HepG2 (cell line): ENCODE results near the gene TMEM129. TPM values are rescaled to one million over a fixed set of nuclear protein-coding genes. Genes with fewer than 3 reads are reported as not detected.

Experiments used
- FOSL2 ChIP-seq: sonication (generic); formaldehyde crosslinking; IDR thresholded peaks from 2 replicates; pipeline ENCODE4 v1.4.0; 2020; ENCODE audit warnings: missing genetic modification reagents
- HOXA5 ChIP-seq: sonication (generic); formaldehyde crosslinking; IDR thresholded peaks from 2 replicates; pipeline ENCODE4 v1.4.0; 2020; ENCODE audit warnings: missing genetic modification reagents
- IRX3 ChIP-seq: sonication (generic); formaldehyde crosslinking; IDR thresholded peaks from 2 replicates; pipeline ENCODE4 v1.8.1; 2023; ENCODE audit warnings: mild to moderate bottlenecking, low read depth, missing genetic modification reagents, borderline replicate concordance
- KLF16 ChIP-seq, 2 experiments: sonication (generic) in 1 of 2; formaldehyde crosslinking in 1 of 2; IDR thresholded peaks; 2 replicates each; pipeline versions ENCODE4 v1.6.1 to v1.8.0; 2016 to 2023; ENCODE audit warnings: missing genetic modification reagents in 2 of 2, missing compliant biosample characterization in 1 of 2
- NCOA1 ChIP-seq: sonication (generic); formaldehyde crosslinking; IDR thresholded peaks from 2 replicates; pipeline ENCODE4 v1.9.0; 2021; ENCODE audit warnings: missing genetic modification reagents
- PRDM4 ChIP-seq: sonication (generic); formaldehyde crosslinking; IDR thresholded peaks from 2 replicates; pipeline ENCODE4 v1.9.0; 2021; ENCODE audit warnings: missing genetic modification reagents, borderline replicate concordance
- SOX5 ChIP-seq: IDR thresholded peaks from 2 replicates; pipeline ENCODE4 v1.6.1; 2016; ENCODE audit warnings: borderline replicate concordance
- ZFP1 ChIP-seq: IDR thresholded peaks from 2 replicates; pipeline ENCODE4 v1.6.1; 2016
- ZNF775 ChIP-seq: sonication (generic); formaldehyde crosslinking; IDR thresholded peaks from 2 replicates; pipeline ENCODE4 v1.4.0; 2020; ENCODE audit warnings: missing genetic modification reagents, mild to moderate bottlenecking, moderate library complexity, borderline replicate concordance
- polyA plus RNA-seq, 8 experiments: library from polyadenylated mRNA; depleted of rRNA in 3 of 8; stranded (reverse) in 7 of 8; unstranded in 1 of 8; fragments of >200 nt; fragmentation: Illumina TruSeq in 4 of 8; extraction: Trizol in 4 of 8; gene quantifications; 2 replicates each; pipeline versions ENCODE4 v1.2.1 to v1.2.3, GENCODE V29; 2011 to 2016; ENCODE audit warnings: low read depth in 4 of 8, missing spikeins in 1 of 8, mixed read lengths in 1 of 8; ENCODE audit not compliant: insufficient read depth in 1 of 8
- total RNA-seq, 5 experiments: library from RNA; depleted of rRNA; stranded (reverse); fragments of >200 nt; fragmentation: Illumina TruSeq; extraction: Trizol; gene quantifications; 2 replicates each; pipeline ENCODE4 v1.2.3, GENCODE V29; 2016; ENCODE audit warnings: low read depth in 1 of 5
- TF ChIP-seq, protein P1 (sequence below): sonication (generic); formaldehyde crosslinking; IDR thresholded peaks from 2 replicates; pipeline ENCODE4 v1.8.1; 2023; ENCODE audit warnings: mild to moderate bottlenecking, inconsistent platforms, moderate library complexity, missing genetic modification reagents, borderline replicate concordance
- TF ChIP-seq, protein P2 (sequence below), 2 experiments: sonication (generic) in 1 of 2; formaldehyde crosslinking in 1 of 2; IDR thresholded peaks; 2 replicates each; pipeline versions ENCODE4 v1.4.0 to v1.6.1; 2018 to 2020; ENCODE audit warnings: missing genetic modification reagents in 2 of 2, borderline replicate concordance in 1 of 2, low read depth in 1 of 2, mild to moderate bottlenecking in 1 of 2, missing biosample characterization in 1 of 2
- TF ChIP-seq, protein P3 (sequence below): sonication (generic); formaldehyde crosslinking; IDR thresholded peaks from 2 replicates; pipeline ENCODE4 v1.5.0; 2020; ENCODE audit warnings: mild to moderate bottlenecking, missing genetic modification reagents, borderline replicate concordance

TMEM129 gene
- total and polyA plus RNA-seq, 2 of the 13 experiments (the other 11 are each of a cell fraction or from before 2014, with no cell fraction given) = 19.0 to 25.8 TPM

DNA sequence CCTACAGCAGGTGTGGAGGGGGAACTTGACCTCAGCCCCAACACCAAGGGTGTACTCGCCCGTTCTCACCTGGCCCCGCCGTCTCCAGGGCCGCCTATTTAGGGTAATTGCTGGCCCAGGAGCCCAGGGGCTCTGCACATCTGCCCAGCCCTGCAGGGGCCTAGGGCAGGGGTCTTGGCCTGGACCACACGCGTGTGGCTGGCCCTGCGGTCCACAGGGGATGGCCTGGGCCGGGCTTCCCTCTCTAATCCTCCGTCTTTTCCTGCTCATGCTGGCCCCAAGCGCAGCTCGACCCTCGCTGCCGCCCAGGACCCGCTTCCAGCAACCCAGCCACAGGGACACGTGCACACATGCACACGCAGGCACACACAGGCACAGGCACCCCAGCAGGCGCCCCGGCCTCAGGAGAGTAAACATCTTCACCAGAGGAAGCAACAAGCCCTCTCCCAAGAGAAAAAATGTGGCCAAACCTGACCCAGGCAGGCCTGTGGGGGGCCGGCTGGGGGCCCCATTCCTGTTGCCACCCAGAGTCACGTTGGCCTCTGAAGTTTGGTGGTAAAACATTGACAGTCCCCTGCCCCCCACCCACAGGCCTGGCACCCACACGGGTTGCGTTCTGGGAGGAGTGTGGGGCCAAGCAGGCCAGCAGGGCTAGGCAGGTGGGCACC, 47.4 kb upstream of the TMEM129 start (continued):
- TF ChIP-seq, protein P1, sequence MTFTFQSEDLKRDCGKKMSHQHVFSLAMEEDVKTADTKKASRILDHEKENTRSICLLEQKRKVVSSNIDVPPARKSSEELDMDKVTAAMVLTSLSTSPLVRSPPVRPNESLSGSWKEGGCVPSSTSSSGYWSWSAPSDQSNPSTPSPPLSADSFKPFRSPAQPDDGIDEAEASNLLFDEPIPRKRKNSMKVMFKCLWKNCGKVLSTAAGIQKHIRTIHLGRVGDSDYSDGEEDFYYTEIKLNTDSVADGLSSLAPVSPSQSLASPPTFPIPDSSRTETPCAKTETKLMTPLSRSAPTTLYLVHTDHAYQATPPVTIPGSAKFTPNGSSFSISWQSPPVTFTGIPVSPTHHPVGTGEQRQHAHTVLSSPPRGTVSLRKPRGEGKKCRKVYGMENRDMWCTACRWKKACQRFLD (CRISPR knock-in tag) = no peak
- no peak for TF ChIP-seq HOXA5
- no peak for TF ChIP-seq FOSL2 (CRISPR knock-in tag)
- no peak for TF ChIP-seq KLF16 (CRISPR knock-in tag; IDR thresholded peaks at IDR 0.05)
- TF ChIP-seq, protein P2, sequence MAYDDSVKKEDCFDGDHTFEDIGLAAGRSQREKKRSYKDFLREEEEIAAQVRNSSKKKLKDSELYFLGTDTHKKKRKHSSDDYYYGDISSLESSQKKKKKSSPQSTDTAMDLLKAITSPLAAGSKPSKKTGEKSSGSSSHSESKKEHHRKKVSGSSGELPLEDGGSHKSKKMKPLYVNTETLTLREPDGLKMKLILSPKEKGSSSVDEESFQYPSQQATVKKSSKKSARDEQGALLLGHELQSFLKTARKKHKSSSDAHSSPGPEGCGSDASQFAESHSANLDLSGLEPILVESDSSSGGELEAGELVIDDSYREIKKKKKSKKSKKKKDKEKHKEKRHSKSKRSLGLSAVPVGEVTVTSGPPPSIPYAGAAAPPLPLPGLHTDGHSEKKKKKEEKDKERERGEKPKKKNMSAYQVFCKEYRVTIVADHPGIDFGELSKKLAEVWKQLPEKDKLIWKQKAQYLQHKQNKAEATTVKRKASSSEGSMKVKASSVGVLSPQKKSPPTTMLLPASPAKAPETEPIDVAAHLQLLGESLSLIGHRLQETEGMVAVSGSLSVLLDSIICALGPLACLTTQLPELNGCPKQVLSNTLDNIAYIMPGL (CRISPR knock-in tag; IDR thresholded peaks at IDR 0.05; ENCODE audit: borderline replicate concordance in 1 of 2, low read depth in 1 of 2) = no peak
- TF ChIP-seq SOX5 (CRISPR knock-in tag) = peak; percentile 55; the same call in 1 of the 2 replicates
- no peak for TF ChIP-seq PRDM4
- TF ChIP-seq NCOA1 (CRISPR knock-in tag) = peak; percentile 70; the same call in 1 of the 2 replicates
- TF ChIP-seq ZFP1 = no peak
- no peak for TF ChIP-seq ZNF775
- TF ChIP-seq, protein P3, sequence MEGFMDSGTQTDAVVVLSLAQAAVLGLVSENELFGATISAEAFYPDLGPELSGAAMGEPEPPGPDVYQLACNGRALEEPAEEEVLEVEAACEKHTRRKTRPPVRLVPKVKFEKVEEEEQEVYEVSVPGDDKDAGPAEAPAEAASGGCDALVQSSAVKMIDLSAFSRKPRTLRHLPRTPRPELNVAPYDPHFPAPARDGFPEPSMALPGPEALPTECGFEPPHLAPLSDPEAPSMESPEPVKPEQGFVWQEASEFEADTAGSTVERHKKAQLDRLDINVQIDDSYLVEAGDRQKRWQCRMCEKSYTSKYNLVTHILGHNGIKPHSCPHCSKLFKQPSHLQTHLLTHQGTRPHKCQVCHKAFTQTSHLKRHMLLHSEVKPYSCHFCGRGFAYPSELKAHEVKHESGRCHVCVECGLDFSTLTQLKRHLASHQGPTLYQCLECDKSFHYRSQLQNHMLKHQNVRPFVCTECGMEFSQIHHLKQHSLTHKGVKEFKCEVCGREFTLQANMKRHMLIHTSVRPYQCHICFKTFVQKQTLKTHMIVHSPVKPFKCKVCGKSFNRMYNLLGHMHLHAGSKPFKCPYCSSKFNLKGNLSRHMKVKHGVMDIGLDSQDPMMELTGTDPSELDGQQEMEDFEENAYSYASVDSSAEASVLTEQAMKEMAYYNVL (CRISPR knock-in tag) = peak; percentile 37
- TF ChIP-seq IRX3 (CRISPR knock-in tag) = peak; percentile 68; the same call in 1 of the 2 replicates
